HL-60/S4 treated with retinoic acid at 250 ng/mL for 4 days and 3 days (cell line): ENCODE data around the gene PPP1CA.

ENCODE experiments used
- in situ Hi-C: fragments of 300-500 bp; cut with MboI; formaldehyde crosslinking; loops from 2 replicates; pipeline ENCODE4 v1.7.0; 2022; ENCODE audit warnings: low sequenced_read_pairs

PPP1CA gene

DNA sequence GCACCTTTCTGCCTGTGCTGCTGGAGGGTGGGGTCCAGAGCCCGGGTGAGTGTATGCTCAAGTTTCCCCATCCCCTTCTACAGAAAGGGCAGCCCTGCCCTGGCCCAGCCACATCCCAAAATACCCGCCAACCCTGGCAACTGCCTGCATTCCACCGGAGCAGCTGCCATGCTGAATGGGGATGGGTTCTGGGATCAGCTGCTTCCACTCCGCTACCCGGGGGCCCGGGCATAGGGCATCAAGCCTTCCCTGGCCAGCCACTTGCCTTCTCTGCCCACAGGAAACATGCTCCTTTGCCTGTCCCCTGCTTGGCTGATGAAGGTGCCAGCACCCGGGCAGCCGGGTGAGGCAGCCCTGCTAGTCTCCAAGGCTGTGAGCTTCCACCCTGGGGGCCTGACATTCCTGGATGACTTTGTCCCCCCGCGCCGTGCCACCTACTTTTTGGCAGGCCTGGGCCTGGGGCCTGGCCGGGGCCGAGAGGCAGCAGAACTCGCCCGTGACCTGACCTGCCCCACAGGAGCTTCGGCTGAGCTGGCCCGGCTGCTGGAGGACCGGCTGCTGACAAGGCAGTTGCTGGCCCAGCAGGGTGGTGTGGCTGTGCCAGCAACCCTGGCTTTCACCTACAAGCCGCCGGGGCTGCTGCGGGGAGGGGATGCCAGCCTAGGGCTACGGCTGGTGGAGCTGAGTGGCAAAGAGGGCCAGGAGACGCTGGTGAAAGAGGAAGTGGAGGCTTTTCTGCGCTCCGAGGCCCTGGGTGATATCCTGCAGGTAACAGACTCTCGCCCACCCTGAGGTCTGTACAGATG lies 17.0 kb upstream of the PPP1CA start:
- in situ Hi-C loops = no loop called here

DNA sequence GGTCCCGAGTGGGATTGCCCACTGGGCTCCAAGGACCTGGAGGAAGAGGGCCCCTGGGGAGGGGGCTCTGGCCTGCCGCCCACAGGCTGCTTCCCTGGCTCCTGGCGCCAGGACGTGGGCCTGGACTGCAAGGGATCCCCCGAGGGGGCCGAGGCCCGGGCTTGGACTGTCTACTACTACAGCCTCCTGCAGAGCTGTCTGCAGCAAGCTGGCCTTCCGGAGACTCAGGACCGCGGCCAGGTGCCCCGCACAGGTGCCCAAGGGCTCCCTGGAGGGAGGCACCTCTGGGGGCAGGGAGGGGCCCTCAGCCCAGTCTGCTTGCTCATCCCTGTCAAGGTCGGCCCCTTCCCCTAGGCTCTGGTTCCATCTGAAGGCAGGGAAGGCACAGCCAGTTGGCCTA lies 15.8 kb upstream of the PPP1CA start:
- in situ Hi-C loops = no loop called here

DNA sequence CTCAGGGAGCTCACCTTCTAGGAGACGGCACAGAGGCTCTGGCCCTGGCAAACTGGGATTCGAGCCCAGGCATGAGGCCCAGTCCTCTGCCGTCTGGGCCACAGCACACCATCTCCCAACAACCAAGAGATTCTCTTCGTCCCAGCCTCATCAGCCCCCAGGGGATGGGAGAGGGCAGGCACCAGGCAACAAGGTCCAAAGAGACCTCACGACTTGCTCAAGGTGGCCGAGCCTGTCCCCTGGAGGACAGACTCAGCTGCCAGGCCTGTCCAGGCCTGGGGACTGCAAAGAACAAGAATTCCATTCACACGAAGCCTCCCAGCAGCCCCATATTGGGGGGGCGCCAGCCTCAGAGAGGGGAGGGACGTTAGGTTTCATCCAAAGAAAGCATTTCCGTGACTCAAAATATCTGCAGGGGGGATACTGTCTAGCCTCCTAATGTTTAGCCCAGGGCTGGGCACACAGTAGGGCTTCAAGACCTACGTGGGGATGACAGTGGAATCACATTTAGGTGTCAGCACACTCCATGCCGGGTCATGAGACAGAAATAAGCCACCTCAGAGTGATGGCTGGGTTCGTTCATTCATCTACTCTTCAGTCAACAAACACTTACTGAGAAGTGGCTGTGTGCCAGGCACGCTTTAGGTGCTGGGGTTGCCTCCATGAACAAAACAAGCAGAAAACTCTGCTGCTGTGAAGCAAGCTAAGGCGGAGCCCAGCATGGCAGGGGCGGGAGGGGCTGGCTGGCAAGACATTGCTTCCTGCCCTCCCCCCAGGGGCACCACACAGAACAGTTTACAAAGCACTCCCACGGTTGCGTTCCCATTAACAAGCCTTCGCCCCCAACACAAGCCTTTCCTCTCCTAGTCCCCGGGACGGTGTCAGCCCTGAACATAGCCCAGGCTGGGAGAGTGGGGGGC lies 15.0 kb upstream of the PPP1CA start:
- in situ Hi-C loops = no loop called here

DNA sequence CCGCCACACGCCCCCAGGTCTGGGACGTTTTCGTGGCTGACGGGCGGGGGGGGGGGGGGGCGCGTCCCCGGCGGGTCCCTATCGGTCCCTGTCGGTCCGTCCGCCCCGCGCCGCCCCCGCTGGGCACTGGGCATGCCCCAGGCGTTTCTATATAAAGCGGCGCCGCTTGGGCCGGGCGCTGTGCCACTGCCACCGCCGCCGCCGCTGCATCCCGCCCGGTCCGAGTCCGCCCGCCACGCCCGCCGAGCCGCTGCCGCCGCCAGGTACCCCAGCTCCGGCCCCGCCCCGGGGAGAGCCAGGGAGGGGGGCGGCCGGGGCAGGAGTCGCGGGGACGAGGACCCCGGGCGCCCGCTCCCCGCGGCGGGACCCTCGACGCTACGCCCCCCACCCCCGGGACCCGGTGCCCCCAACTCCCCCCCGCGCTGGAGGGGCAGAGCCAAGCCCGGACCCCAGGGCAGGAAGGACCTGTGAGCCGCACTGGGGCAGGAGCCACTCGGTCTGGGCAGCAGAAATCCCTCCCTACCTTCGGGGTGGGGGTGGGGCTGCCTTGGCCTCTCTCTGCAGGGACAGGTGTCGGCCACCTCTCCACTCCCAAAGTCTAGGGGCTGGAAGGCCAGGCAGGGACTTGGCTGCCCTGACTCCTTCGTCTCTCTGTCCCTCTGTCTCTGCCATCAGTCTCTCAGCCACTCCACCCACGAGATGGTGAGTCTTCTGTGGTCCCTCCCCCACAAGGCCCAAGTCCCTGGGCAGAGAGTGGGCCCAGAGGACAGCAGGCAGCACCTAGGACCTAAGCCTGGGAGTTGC lies 14.0 kb upstream of the PPP1CA start, which contains the start of gene CARNS1:
Gene CARNS1 (plus strand): TSS at position 178 of the 804 bp plus-strand sequence. CDS start 522 bp downstream, at position 700.
- in situ Hi-C loops = no loop called here

DNA sequence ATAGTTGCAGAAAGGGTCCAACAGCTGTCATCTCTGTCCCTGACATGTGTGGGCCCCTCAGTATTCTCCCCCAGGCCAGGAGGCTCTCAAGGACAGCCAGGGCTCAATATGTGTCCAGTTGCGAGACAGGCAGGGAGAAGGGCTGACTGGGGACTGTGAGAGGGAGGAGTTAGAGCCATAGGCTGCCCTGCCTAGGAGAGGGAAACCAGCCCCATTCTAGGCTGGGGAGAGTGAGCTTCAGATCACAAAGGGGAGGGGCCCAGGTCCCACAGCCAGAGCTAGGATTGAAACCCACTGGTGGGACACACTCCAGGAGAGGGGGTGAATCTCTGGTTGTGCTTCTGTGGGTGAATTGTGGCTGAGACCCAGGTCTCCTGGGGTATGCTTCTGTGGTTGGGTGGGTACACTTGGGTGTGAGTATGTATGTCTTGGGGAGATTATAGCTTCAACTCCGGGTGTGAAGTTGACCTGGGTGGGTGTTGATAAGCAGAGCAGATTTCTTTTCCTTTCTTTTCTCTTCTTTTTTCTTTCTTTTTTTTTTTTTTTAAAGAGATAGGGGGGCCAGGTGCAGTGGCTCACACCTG lies 11.7 kb upstream of the PPP1CA start:
- in situ Hi-C loops = no loop called here

DNA sequence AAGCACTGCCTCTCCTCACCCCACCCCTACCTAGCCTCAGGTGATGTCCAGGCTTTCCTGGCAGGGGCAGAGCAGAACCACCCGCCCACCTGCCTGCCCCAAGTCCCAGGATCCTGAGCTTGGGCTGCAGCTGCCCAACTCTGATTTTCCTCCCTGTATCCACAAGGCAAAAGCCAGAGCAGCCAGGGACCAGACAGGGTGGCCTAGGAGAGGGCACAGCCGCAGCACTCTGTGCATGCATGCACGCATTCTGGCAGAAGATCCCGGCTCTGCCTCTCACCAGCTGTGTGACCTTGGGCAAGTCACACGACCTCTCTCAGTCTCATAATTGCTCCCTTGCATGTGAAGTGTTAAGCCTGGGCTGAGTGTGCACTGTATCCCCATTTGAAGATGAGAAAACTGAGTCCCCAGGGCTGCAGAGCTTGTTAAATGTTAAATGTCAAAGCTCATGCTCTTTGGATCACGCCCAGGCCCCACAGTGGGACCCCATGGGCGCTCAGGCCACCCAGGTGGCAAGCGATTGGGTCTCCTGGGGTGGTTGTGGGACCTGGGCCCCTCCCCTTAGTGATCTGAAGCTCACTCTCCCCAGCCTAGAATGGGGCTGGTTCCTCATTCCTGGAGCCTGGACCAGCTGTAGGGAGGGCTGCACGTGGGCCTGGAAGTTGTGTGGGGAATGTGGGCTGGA lies 11.0 kb upstream of the PPP1CA start:
- in situ Hi-C loops = no loop called here

DNA sequence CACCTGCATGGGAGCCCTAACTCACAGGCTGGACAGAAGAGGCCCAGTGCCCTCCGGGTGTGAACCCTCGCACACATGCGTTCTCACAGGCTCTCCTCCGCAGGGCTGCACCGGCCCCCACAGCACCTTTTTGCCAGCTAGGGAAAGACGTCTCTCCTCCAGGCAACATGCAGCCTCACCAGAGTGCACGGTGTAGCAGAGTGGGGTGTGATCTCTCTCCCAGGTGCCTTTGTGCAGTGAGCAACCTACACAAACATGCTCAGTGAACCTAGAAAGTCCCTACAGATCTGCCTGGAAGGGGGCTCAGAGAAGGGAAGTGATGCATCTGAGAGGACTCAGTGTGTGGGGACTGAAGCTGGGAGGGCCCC lies 10.1 kb upstream of the PPP1CA start:
- in situ Hi-C loops = no loop called here

DNA sequence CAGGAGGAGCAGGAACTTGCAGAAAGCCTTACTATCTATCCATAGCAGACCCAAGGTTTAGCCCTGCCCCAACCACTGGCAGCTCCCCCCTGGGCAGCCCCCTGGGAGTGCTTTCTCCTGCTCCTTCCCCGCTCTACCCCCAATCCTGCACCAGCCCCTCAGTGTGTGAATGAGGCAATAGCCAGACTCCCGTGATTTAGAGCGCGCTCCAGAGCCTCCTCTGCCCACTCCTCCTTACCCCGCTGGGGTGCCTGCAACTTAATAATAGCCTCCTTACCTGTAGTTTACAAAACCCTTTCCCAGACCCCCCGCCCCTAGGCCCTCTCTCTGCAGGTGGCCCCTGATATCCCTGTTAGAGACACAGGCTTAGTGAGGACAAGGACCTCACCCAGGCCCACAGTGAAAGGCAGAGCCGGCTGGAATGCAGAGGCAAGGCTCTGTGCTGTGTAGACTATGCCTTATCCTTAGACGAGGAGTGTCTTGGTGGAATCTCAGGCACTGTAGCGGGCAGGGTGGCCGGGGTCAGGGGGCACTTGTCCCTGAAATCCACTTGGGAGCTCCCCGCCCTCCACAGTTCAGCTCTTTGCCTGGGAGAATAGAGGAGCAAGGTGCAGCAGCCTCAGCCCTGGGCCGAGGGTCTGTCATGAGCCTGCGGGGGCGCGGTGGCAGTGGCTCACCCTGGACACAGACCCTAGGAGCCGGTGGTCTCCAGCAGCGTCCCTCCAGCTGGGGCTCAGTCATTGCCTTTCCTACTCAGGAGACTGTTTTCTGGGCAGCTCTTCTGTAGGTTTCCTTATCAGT lies 9.5 kb upstream of the PPP1CA start:
- in situ Hi-C loops = no loop called here

DNA sequence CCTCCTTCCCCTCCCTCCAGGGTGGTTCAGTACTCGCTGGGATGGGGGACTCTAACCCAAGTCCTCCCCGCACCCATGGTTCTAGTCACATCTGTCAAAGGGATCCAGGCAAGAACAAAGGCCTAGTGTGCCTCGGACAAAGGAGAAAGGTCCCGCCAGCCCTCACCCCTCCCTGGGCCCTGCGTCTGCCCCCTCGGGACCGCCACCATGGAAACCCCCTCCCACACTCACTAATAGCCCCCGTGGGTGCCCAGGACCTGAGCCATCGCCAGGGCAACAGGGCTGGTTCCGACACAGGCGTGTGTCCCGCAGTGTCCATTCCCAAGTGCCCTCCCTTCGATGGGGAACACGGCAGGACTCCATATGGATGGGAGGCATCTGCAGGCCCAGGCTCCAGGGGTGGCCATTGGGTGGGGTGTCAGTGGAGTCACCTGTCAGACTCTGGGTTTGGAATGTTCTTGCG lies 8.7 kb upstream of the PPP1CA start:
- in situ Hi-C loops = no loop called here

DNA sequence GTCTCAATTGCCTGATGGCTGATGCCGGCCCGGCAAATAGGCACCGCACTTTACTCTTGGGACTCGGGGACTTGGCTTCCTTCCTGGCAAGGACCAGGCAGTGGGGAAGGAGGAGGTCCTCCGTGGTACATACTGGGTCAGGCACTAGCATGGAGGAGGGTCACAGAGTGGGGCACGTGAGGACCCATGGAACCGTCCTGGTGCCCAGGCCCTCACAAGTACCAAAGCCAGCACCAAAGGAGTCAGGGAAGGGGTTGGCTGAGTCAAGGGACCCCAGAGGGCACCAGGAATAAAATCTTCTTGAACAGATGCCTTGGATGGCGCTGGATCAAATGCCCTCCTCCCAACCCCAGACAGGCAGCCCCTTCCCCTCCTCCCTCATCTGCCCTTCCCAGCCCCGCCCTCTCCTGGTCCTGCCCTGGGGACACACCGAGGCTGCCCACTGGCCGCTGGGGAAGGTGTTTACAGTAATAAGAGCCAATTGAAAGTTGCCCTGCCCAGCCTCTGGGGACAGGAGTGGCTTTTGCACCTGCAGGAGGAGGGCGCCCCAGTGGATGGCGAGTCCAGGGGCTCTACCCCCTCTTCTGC lies 8.2 kb upstream of the PPP1CA start:
- in situ Hi-C loops = no loop called here

DNA sequence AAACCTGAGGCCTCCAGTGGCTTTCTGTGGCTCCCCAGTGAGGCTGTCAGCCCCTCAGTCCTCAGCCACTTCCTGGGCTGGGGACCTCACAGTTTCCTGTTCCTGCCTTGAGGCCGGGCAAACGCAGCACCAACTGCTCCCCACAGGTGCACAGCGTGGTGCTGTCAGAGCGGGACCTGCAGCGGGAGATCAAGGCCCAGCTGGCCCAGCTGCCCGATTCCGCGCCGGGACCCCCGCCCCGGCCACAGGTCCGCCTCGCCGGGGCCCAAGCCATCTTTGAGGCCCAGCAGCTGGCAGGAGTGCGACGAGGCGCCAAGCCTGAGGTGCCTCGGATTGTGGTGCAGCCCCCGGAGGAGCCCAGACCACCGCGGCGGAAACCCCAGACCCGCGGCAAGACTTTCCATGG lies 7.6 kb upstream of the PPP1CA start:
- in situ Hi-C loops = no loop called here

DNA sequence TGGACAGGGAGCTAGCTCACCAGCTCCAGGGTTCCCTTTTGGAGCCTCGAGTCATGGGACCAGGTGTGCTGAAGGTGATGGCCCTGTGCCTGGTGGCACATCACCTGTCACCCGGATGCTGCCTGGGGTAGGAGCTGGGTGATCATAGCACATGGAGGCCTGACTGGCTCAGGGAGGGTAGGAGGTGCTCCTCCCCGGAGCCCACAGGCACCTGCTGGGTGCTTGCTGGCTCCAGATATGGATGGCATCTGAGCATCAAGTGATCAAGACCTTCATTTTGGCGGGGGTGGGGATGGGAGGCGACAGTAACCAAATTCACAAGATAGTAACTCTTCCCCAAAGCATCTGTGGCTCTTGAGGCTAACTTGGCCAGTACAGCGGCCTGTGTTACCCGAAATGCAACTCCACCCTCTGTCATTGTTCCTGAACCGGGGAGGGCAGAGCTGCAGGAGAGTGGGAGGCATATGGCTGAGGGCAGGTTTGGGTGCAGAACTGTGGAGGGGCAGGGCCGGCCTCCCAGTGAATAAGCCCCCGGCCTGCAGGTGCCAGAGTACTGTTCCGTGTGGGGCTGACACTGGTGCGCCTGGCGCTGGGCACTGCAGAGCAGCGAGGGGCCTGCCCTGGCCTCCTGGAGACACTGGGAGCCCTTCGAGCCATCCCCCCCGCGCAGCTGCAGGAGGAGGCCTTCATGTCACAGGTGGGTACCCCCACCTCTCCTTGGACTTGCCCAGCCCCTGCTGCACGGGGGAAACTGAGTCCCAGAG lies 7.0 kb upstream of the PPP1CA start:
- in situ Hi-C loops = no loop called here

DNA sequence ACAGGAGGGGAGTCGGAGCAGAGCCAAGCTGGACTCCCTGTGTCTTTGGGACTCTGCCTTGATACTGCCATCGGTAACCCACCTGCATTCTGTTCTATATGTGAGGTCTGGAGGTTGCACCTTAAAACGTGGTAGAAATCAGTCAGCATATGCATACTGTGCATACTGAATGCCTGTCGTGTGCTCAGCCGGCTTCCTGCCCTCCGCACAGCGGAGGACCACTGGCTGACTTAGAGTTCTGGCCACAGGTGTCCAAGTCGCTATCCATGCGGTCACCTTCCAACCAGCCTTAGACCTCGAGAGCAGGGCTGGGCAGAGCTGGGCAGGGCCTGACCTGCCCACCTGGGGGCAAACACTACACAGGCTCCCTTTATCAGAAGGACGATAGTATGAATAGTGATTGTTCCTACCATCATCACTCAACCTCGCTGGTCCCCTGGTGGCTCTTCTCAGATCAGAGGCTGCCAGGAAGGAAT lies 6.1 kb upstream of the PPP1CA start:
- in situ Hi-C loops = no loop called here

DNA sequence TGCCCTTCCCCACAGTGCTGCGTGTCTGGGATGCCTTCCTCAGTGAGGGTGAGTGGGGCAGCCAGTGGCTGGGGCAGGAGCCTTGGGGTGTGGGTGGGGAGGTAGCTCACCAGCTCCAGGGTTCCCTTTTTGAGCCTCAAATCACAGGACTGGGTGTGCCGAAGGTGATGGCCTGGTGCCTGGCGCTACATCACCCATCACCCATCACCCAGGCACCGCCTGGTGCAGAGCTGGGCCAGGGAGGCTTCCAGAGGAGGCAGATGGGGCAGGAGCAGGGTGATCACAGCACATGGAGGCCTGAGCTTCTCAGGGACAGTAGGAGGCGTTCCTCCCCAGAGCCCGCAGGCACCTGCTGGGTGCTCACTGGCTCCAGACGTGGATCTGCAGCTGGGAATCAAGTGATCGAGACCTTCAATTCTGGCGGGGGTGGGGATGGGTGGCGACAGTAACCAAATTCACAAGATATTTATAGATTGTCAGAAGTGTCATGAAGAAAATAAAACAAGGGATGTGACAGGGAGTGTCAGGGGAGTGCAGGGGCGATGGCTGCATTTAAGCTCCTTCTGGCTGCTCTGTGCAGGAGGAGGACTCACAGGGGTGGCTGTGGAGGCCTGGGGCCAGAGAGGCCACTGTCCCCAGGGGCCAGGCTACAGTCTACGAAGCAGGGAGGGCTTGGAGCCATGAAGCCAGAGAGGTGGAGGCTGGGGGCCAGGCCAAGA lies 5.5 kb upstream of the PPP1CA start:
- in situ Hi-C loops = no loop called here

DNA sequence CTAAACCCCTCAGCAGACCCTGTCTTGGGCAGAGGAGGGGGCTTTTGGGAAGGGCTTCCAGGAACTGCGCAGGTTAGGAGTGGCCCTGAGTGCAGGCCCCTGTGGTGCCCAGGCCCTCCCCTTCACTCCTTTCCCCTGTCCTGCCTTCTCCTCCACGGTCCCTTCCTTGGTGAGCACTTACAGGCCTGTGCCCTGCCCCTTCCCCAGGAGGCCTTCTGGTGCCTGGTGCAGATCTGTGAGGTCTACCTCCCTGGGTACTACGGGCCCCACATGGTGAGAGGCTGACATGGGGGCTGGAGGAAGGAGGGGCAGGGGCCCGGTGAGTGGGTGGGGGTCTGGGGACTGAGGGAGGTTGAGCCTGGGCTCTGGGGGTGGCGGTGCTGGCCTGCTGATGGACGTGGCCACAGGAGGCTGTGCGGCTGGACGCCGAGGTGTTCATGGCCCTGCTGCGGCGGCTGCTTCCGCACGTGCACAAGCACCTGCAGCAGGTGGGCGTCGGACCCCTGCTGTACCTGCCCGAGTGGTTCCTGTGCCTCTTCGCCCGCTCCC lies 4.8 kb upstream of the PPP1CA start:
- in situ Hi-C loops = no loop called here

DNA sequence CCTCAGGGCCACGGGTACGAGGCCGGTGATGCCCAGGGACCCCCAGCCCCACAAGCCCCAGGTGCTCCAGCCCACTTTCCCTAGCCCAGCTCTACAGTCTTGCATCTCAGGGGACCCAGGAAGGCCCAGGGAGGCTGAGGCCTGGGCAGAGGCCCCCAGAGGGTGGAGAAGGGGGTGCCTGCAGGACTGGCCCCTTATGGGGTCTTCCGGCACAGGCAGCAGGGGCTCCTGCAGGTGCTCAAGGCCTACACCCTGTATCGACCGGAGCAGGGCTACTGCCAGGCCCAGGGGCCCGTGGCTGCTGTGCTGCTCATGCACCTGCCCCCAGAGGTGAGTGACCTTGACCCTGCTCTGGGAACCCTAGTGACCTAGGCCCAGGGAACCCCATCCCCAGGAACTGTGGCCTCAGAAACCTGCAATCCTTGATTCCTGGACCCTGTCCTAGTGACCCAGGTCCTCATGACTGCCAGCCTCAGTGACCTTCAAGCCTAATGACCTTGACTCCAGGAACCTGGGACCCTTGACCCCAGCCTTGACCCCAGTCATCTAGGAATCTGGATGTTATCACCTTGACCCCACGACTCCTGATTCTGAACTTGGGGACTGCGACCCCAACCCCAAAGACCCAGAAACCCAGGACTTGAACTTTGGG lies 4.2 kb upstream of the PPP1CA start:
- in situ Hi-C loops = no loop called here

DNA sequence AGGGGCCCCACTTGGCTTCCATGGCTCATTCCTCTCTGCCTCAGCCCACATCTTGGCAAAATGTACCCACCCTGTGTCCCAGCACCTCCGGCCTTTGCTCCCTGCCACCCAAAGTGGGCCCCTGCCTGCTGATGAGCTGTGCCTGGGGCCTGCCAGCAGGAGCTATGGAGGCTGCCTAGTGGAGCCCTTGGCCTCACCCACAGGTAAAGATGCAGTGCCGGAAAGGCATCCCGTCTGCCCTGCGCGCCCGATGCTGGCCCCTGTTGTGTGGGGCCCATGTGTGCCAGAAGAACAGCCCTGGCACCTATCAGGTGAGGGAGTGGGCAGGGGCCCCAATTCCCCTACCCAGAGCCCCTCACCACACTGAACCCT lies 3.5 kb upstream of the PPP1CA start:
- in situ Hi-C loops = no loop called here
